Left lung (tissue), 10 donors: ENCODE data around the gene RGPD8. TPM values are rescaled to one million over a fixed set of nuclear protein-coding genes. Genes with fewer than 3 reads are reported as not detected.

Source experiments
- ATAC-seq: fragments of 200-7000 bp; cut with Tn5 transposase; one replicate; pipeline ENCODE4 v1.9.1; 2020; ENCODE audit warnings: moderate library complexity
- DNase-seq, 4 donors: peaks; one replicate each; pipeline ENCODE4 v3.0.0-alpha.2; 2013 to 2020
- H3K27ac ChIP-seq, 2 donors: fragments of 200-600 bp; sonication (generic) in 1 of 2; one replicate each; pipeline versions ENCODE4 v1.5.0 to v1.8.0; 2020 to 2021
- H3K27me3 ChIP-seq, 2 donors: fragments of 200-600 bp; sonication (generic) in 1 of 2; one replicate each; pipeline versions ENCODE4 v1.5.0 to v1.8.0; 2020 to 2021
- H3K36me3 ChIP-seq, 2 donors: fragments of 200-600 bp; sonication (generic) in 1 of 2; one replicate each; pipeline versions ENCODE4 v1.5.0 to v1.8.0; 2020 to 2021
- H3K4me1 ChIP-seq, 2 donors: fragments of 200-600 bp; one replicate each; pipeline ENCODE4 v1.8.0; 2021
- H3K4me3 ChIP-seq, 2 donors: fragments of 200-600 bp; sonication (generic) in 1 of 2; one replicate each; pipeline versions ENCODE4 v1.5.0 to v1.8.0; 2020 to 2021; ENCODE audit warnings: mild to moderate bottlenecking in 1 of 2
- H3K9me3 ChIP-seq, 2 donors: fragments of 200-600 bp; sonication (generic) in 1 of 2; one replicate each; pipeline versions ENCODE4 v1.5.0 to v1.8.0; 2020 to 2021
- intact Hi-C, 2 donors: fragments of 100-400 bp; cut with DNase I; formaldehyde crosslinking; loops; one replicate each; pipeline versions ENCODE4 v1.11.2 to v1.14.2; 2022
- polyA plus RNA-seq, 6 donors: library from polyadenylated mRNA; unstranded; fragments of 120-200 nt; gene quantifications; one replicate each; pipeline ENCODE4 v1.2.1, GENCODE V29; 2013; ENCODE audit not compliant: insufficient read length in 6 of 6
- total RNA-seq, 2 donors: library from RNA; stranded (reverse); fragmentation: NEBNext Ultra II Directional; extraction: Animal tissue kit (Norgen Biotek cat#: 25700); gene quantifications; one replicate each; pipeline ENCODE4 v1.2.1, GENCODE V29; 2021
- TF ChIP-seq, protein P1 (sequence below), 2 donors: fragments of 200-600 bp; sonication (generic) in 1 of 2; IDR thresholded peaks; one replicate each; pipeline versions ENCODE4 v1.5.0 to v1.8.0; 2021; ENCODE audit warnings: antibody characterized with exemption in 2 of 2
- donor health status: DM: no; HTN: yes; CAD: no.
- donor health status: DM: no; HTN: no; CAD: no.

RGPD8 gene
- total and polyA plus RNA-seq, 8 donors = 2.6 to 15.1 (median 5.9) TPM

DNA sequence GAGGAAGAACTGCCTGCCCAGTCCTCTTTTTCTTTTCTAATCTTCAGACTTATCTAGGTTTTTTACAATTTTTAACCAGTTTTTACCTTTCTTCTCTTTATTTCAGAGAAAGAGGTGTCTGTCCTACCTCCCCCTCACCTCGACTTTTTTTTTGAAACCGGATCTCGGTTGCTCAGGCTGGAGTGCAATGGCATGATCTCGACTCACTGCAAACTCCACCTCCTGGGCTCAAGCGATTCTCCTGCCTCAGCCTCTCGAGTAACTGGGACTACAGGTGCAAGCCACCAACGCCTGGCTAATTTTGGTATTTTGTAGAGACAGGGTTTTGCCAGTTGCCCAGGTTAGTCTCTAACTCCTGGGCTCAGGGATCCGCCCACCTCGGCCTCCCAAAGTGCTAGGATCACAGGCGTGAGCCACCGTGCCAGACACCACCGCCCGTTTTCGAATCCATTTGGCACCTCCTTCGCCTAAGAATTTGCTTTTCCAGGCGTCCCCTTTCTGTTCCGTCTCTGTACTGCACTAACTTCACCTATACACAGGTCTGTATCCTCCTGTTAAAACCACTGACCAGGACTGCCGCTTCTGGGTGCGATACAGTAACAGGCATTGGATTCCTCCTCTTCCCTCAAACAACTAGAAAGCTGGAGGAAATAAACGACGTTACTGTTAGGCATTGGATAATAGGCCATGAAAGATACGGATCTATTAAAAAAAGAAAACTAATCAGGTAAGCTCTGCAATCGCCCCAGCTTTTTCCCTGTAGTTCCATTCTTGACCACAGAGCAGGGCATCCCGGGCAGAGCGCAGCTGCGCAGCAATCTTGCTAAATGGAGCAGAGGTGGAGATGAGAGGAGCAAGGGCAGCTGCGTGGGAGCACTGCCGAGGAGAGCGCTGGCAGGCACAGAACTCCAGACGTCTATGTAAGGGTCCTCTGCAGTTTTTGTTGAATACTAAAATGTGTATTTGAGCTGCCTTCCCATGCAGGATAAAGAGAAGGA lies 88.1 kb downstream of the RGPD8 start:
- H3K27me3 ChIP-seq = no peaks in the 10 kb centered on the region
- TF ChIP-seq, protein P1, sequence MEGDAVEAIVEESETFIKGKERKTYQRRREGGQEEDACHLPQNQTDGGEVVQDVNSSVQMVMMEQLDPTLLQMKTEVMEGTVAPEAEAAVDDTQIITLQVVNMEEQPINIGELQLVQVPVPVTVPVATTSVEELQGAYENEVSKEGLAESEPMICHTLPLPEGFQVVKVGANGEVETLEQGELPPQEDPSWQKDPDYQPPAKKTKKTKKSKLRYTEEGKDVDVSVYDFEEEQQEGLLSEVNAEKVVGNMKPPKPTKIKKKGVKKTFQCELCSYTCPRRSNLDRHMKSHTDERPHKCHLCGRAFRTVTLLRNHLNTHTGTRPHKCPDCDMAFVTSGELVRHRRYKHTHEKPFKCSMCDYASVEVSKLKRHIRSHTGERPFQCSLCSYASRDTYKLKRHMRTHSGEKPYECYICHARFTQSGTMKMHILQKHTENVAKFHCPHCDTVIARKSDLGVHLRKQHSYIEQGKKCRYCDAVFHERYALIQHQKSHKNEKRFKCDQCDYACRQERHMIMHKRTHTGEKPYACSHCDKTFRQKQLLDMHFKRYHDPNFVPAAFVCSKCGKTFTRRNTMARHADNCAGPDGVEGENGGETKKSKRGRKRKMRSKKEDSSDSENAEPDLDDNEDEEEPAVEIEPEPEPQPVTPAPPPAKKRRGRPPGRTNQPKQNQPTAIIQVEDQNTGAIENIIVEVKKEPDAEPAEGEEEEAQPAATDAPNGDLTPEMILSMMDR (IDR thresholded peaks at IDR 0.05) = no peak
- intact Hi-C loops = no loop called here
- H3K27ac ChIP-seq = no peak overlapping the region
- H3K9me3 ChIP-seq = no peaks in the 10 kb centered on the region
- no peaks in the 10 kb centered on the region for H3K36me3 ChIP-seq
- DNase-seq (no peak), ATAC-seq (no peak)
- no peak overlapping the region for H3K4me3 ChIP-seq
- H3K4me1 ChIP-seq = no peaks in the 10 kb centered on the region

DNA sequence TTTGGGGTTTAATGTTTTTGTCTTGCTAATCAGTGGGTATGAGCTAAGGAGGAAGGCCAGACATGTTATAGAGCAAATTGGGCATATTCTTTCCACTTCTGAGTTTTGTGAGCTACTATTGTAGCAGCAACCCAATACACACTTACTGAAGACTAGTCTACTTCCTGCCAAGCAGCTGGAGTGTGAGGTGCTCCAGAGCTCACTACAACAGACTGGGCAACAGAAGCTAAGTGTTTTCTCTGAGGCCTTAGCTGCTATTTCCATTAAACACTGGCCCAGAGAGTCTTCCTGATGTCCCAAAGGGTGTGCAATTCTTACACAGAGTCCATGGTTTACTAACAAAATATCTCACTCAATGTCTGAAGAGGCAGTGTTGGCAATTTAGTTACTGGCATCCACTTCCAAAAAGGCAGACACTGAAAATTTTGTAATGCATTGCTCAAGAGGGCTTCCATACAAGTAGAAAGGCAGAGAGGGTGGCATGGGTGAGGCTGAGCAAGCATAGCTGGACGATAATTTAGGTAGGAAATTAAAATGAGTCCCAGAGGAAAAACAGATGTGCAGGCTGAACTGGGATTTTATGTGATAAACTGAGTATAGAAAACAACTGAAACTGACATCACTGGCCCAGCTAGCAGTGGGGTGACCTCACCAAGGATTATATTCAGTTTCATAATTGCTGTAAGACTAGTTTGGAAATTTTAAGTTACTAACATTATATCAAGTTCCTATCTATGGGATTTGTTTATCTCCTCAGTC lies 89.4 kb downstream of the RGPD8 start:
- no peak overlapping the region for H3K4me3 ChIP-seq
- no peaks in the 10 kb centered on the region for H3K27me3 ChIP-seq
- DNase-seq = no peak
- intact Hi-C loops = no loop called here
- H3K36me3 ChIP-seq = no peaks in the 10 kb centered on the region
- peak; percentile 23 for ATAC-seq
- H3K9me3 ChIP-seq = no peaks in the 10 kb centered on the region
- no peaks in the 10 kb centered on the region for H3K4me1 ChIP-seq
- H3K27ac ChIP-seq = no peak overlapping the region
- TF ChIP-seq, protein P1 (IDR thresholded peaks at IDR 0.05) = no peak

DNA sequence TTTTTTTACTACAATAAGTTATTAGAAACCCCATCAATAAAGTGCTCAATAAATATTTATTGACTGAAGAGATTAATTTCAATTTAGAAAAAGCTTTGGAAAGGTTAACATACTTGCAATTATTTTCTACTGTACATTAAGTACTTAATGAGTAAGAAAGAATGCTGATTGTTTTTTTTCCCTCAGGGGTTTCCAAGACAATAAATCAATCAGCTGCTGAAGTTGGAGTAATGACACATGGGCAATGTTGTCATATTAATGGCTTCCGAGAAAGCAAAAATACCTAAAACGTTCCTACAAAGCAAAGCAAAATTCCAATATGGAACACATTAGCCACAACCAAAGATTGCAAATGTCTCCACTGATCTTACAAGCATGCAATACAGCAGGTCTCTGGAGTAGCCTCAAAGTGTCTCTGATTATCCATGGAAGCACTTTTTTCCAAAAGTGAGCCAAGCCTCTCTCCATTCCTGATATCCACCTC lies 91.3 kb downstream of the RGPD8 start:
- H3K27me3 ChIP-seq = no peaks in the 10 kb centered on the region
- H3K36me3 ChIP-seq = no peaks in the 10 kb centered on the region
- H3K27ac ChIP-seq = no peak overlapping the region
- TF ChIP-seq, protein P1 (IDR thresholded peaks at IDR 0.05) = no peak
- H3K4me3 ChIP-seq = no peak overlapping the region
- no peaks in the 10 kb centered on the region for H3K4me1 ChIP-seq
- ATAC-seq (no peak), DNase-seq (no peak)
- intact Hi-C loops = no loop called here
- no peaks in the 10 kb centered on the region for H3K9me3 ChIP-seq

DNA sequence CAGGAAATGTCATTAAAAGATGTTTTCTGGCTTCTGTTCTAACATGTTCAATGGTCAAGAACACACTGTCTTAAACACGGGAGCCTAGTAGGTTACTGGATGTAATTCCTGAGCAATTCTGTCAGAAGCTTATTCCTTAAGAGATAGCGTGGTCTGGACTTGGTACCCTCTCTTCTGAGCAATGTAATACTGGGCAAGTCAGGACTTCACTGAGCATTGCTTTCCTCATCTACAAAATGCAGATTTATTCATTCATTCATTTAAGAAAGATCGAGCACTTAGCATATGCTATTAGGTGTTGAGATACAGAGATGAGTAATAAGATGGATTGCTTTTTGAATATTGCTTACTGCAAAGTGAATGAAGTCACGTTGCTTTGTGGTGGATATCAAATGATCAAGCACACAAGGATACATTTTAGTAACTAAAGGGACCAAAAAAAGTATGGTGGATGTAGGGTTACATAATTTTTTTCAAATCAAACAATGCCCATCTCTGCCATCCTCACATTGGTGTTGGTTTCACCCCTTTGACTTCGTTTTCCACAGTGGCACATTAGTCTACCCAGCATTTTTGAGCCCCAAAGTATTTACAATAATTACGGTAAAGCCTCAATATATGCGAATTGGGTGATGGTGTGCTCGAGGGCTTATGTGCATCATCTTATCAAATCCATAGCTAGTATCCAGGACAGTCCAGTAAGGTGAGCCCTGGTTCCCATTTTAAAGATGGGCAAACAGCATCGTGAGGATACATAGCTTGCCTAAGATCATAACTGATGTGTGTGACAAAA lies 92.8 kb downstream of the RGPD8 start:
- intact Hi-C loops = no loop called here
- Histone ChIP-seq H3K36me3 (no peaks in the 10 kb centered on the region), H3K4me1 (no peaks in the 10 kb centered on the region), H3K9me3 (no peaks in the 10 kb centered on the region), H3K4me3 (no peak overlapping the region), H3K27ac (no peak overlapping the region), H3K27me3 (no peaks in the 10 kb centered on the region)
- TF ChIP-seq, protein P1 (IDR thresholded peaks at IDR 0.05) = no peak
- DNase-seq = no peak
- no peak for ATAC-seq
